HL-60 (cell line): ENCODE data around the gene CLPX.

Experiments
- DNase-seq, 2 experiments: peaks; one replicate each; pipeline ENCODE4 v3.0.0-alpha.2; 2010 to 2020; ENCODE audit warnings: low read depth in 1 of 2, low spot score in 1 of 2
- H3K27ac ChIP-seq: fragments of 250-450 bp; sonication (Bioruptor Pico); replicated peaks from 2 replicates; pipeline ENCODE4 v1.5.1; 2020; ENCODE audit warnings: mild to moderate bottlenecking, moderate library complexity
- H3K27me3 ChIP-seq: fragments of 250-450 bp; sonication (Bioruptor Pico); 2 replicates; pipeline ENCODE4 v1.5.1; 2021; ENCODE audit warnings: mild to moderate bottlenecking, moderate library complexity; ENCODE audit not compliant: insufficient read depth, poor library complexity, severe bottlenecking
- H3K4me3 ChIP-seq: replicated peaks from 2 replicates; pipeline ENCODE4 v1.5.1; 2011; ENCODE audit warnings: mild to moderate bottlenecking, control low read depth, low read length; ENCODE audit not compliant: insufficient read depth
- CTCF ChIP-seq: IDR thresholded peaks from one replicate; pipeline ENCODE4 v1.5.1; 2011; ENCODE audit warnings: low read length, control low read depth, inconsistent platforms; ENCODE audit not compliant: insufficient read depth
- GABPA ChIP-seq: IDR thresholded peaks from 2 replicates; pipeline ENCODE4 v1.6.1; 2012; ENCODE audit warnings: low read depth
- POLR2AphosphoS5 ChIP-seq: IDR thresholded peaks from 2 replicates; pipeline ENCODE4 v1.6.1; 2012; ENCODE audit warnings: low read depth
- REST ChIP-seq: IDR thresholded peaks from 2 replicates; pipeline ENCODE4 v1.6.1; 2012; ENCODE audit warnings: low read depth; ENCODE audit not compliant: insufficient replicate concordance
- SPI1 ChIP-seq: IDR thresholded peaks from 2 replicates; pipeline ENCODE4 v1.6.1; 2012; ENCODE audit warnings: low read depth, mild to moderate bottlenecking, borderline replicate concordance
- long read RNA-seq: library from polyadenylated mRNA; unstranded; transcript quantifications from one replicate; pipeline ENCODE4 v2.0.0, GENCODE V29; 2020

CLPX gene
- long read RNA-seq, full-length matches to known transcripts, result 137 of 234 reads
- long read RNA-seq, partial matches to known transcripts, result 80 of 234 reads
- long read RNA-seq, other reads (novel, unspliced or antisense), result 17 of 234 reads

DNA sequence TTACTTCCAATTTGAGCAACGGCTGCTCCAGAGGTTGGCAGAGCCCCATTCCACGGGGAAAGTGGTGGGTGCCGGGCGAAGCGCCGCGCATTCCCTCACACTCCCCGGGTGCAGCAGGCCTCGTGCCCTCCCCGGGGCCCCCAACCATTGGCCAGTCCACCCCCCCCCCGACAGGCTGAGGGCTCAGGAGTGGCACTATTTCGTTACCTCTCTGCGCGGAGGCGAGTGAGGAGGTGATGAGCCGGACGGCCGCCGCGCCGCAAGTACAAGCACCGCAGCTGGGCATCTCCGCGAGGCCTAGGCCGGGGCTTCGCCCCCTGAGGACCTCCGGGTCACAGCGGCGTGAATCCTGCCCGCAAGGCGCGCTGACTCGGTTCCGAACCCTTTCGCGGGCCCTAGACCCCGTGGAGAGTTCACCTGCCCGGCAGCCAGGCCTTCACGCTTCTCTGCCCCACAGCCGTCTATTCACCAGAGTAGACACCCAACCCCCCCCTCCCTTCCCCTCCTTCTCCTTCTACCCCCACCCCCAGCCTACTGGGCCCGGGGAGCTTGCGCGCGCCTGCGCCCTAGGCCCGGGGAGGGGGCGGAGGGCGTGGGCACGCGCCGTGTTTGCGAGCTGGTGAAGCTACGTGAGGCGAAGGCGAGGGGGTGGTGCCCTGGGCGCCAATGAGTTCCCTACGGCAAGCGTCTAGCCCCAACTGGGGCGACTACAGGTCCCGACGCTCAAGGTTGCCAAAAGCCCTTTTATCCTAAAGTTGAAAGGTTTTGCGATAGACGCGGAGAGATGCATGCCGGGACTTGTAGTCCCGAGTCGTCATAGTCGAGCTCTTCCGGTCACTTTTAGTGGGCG, at the start of gene CLPX:
Gene CLPX, minus strand, starts transcription at position 475 of the 850 bp plus-strand sequence. Its CDS starts 189 bp downstream, at position 286.
- Histone ChIP-seq H3K27ac (peak within 1 kb of the TSS; percentile 97), H3K27me3 (no peaks in the 10 kb centered on the region)
- peak; percentile 23 for TF ChIP-seq POLR2AphosphoS5
- no peak for TF ChIP-seq CTCF
- peak; percentile 58; the same call in 1 of the 2 replicates for TF ChIP-seq GABPA

DNA sequence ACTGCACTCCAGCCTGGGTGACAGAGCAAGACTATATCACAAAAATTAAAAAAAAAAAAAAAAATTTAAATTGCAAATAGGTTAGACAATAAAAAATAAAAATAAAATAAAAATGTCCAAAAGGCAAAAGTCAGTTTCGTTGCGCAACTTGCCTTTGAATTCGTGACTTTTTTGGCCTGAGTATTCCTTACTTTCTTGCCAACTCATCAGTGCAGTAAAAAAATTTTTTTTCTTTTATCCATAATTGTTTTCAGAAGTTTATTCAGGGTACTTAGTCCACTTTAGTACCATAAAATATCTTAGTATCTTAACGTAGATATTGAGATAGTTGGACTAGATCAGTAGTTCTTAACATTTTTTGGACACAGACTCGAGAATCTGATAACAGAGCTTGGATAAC, 48.6 kb upstream of the CLPX start:
- TF ChIP-seq REST (no peak), GABPA (no peak), POLR2AphosphoS5 (no peak), CTCF (no peak)
- no peak overlapping the region for H3K4me3 ChIP-seq
- H3K27ac ChIP-seq, result no peak overlapping the region
- no peak for DNase-seq
- H3K27me3 ChIP-seq, result no peaks in the 10 kb centered on the region

More for the DNA sequence above, at the start of gene CLPX:
- peak; percentile 96 to 98 for DNase-seq
- H3K4me3 ChIP-seq, result peak within 1 kb of the TSS; percentile 84

DNA sequence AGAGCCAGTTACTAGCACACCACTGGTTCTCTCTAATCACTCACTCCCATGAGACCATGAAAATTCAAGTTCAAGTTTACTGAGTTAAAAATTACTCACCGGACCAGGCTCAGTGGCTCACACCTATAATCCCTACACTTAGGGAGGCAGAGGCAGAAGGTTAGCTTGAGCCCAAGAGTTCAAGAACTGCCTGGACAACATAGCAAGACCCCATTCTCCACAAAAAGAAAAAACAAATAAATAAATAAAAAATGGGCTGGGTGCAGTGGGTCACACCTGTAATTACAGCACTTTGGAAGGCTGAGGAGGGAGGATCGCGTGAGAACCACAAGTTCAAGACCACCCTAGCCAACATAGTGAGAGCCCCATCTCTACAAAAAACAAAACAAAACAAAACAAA, 47.4 kb upstream of the CLPX start:
- no peak for TF ChIP-seq SPI1
- no peak for TF ChIP-seq POLR2AphosphoS5
- TF ChIP-seq CTCF, result no peak
- TF ChIP-seq REST, result no peak
- TF ChIP-seq GABPA, result no peak
- Histone ChIP-seq H3K27me3 (no peaks in the 10 kb centered on the region), H3K27ac (no peak overlapping the region), H3K4me3 (no peak overlapping the region)
- DNase-seq, result no peak
